K562 (cell line): ENCODE measurements around the gene SEPTIN8. TPM values are rescaled to one million over a fixed set of nuclear protein-coding genes. Genes with fewer than 3 reads are reported as not detected.
A peak's percentile ranks its signal among the peaks of the same experiment; 100 is the strongest.

ENCODE experiments used
- ATAC-seq: fragments of 200-7000 bp; cut with Tn5 transposase; 3 replicates; pipeline ENCODE4 v1.9.1; 2020; ENCODE audit warnings: moderate library complexity
- BruUV-seq: library from RNA; stranded (reverse); fragments of 400-500 nt; replicated peaks from 2 replicates; lab custom pipeline; 2021; lab: Mats Ljungman, UMichigan
- CTCF ChIA-PET: fragments of 300-600 bp; formaldehyde crosslinking; extraction: SDS; loops from one replicate; lab custom pipeline; 2021; ENCODE audit warnings: low intra/inter-chr PET ratio; lab: Yijun Ruan, JAX
- POLR2A ChIA-PET: fragments of 300-600, 350-650 bp; sonication (Branson Sonifier 250); formaldehyde crosslinking; extraction: SDS; loops from one replicate; lab custom pipeline; 2021; ENCODE audit warnings: antibody characterized with exemption, inconsistent platforms; lab: Yijun Ruan, JAX
- DNase-seq, 4 experiments: peaks; one replicate each; pipeline versions ENCODE4 v3.0.0 to v3.0.0-alpha.2; 2011 to 2018; ENCODE audit warnings: low spot score in 3 of 4, mixed read lengths in 3 of 4; ENCODE audit errors: extremely low read depth in 1 of 4
- FAIRE-seq: peaks from 2 replicates; lab custom pipeline; 2011; peaks lifted over from hg19 to GRCh38; lab: Jason Lieb, UNC
- H2AFZ ChIP-seq: 2 replicates; pipeline ENCODE4 v1.6.0; 2011; ENCODE audit warnings: low read depth, low read length, control low read depth, inconsistent platforms
- H3K27ac ChIP-seq: fragments of 200-600 bp; 3 replicates; pipeline ENCODE4 v1.8.0; 2011; ENCODE audit warnings: low read depth, mild to moderate bottlenecking, control low read depth, inconsistent platforms, low read length, moderate library complexity, mixed read lengths; ENCODE audit errors: extremely low read depth
- H3K27me3 ChIP-seq, 2 experiments: fragments of 300-600 bp in 1 of 2; 2 replicates in 1 of 2; 3 replicates in 1 of 2; pipeline versions ENCODE4 v1.6.0 to v1.8.0; 2011; ENCODE audit warnings: inconsistent platforms in 2 of 2, low read length in 2 of 2, mild to moderate bottlenecking in 1 of 2, mixed read lengths in 1 of 2, moderate library complexity in 1 of 2; ENCODE audit not compliant: control insufficient read depth in 2 of 2, insufficient read depth in 2 of 2
- H3K36me3 ChIP-seq: fragments of 300-600 bp; 3 replicates; pipeline ENCODE4 v1.8.0; 2011; ENCODE audit warnings: mild to moderate bottlenecking, low read length, inconsistent platforms; ENCODE audit not compliant: control insufficient read depth, insufficient read depth
- H3K4me1 ChIP-seq, 2 experiments: fragments of 200-600 bp in 1 of 2; replicated peaks in 1 of 2; 2 replicates in 1 of 2; 3 replicates in 1 of 2; pipeline versions ENCODE4 v1.5.1 to v1.8.0; 2011; ENCODE audit warnings: inconsistent platforms in 2 of 2, low read length in 2 of 2, mild to moderate bottlenecking in 1 of 2, mixed read lengths in 1 of 2, moderate library complexity in 1 of 2; ENCODE audit not compliant: control insufficient read depth in 2 of 2, insufficient read depth in 2 of 2
- H3K4me2 ChIP-seq: 2 replicates; pipeline ENCODE4 v1.6.1; 2011; ENCODE audit warnings: low read length, control low read depth, inconsistent platforms, mixed read lengths; ENCODE audit not compliant: insufficient read depth
- H3K4me3 ChIP-seq: fragments of 200-600 bp; sonication (generic), shearing (Covaris generic); 2 replicates; pipeline ENCODE4 v1.5.1; 2016; ENCODE audit warnings: control low read depth, inconsistent platforms
- H3K79me2 ChIP-seq: fragments of 200-600 bp; 3 replicates; pipeline ENCODE4 v1.8.0; 2011; ENCODE audit warnings: low read length, inconsistent platforms; ENCODE audit not compliant: control insufficient read depth, insufficient read depth
- H3K9ac ChIP-seq, 2 experiments: 2 replicates each; pipeline versions ENCODE4 v1.6.0 to v1.6.1; 2011; ENCODE audit warnings: low read depth in 2 of 2, low read length in 2 of 2, control low read depth in 1 of 2, inconsistent platforms in 1 of 2, mild to moderate bottlenecking in 1 of 2, mixed read lengths in 1 of 2; ENCODE audit not compliant: insufficient read depth in 1 of 2
- H3K9me1 ChIP-seq: one replicate; pipeline ENCODE4 v1.6.0; 2011; ENCODE audit warnings: inconsistent platforms, mild to moderate bottlenecking, low read length, moderate library complexity; ENCODE audit not compliant: control insufficient read depth, insufficient read depth
- H3K9me3 ChIP-seq: replicated peaks from 2 replicates; pipeline ENCODE4 v1.5.1; 2011; ENCODE audit warnings: low read depth, low read length, inconsistent platforms; ENCODE audit not compliant: control insufficient read depth, insufficient read depth
- H4K20me1 ChIP-seq: replicated peaks from 2 replicates; pipeline ENCODE4 v1.6.1; 2011; ENCODE audit warnings: low read length, inconsistent platforms, mixed read lengths; ENCODE audit not compliant: control insufficient read depth, insufficient read depth
- EWSR1 ChIP-seq: fragments of 450-650 bp; IDR thresholded peaks from 2 replicates; pipeline ENCODE4 v1.6.1; 2018; ENCODE audit warnings: borderline replicate concordance, mild to moderate bottlenecking, low read depth, moderate library complexity; ENCODE audit not compliant: partially characterized antibody
- MAFK ChIP-seq: IDR thresholded peaks from 2 replicates; pipeline ENCODE4 v1.6.1; 2011; ENCODE audit warnings: low read length, improper control_type of control experiment
- NR3C1 ChIP-seq: sonication (generic); formaldehyde crosslinking; IDR thresholded peaks from 2 replicates; pipeline ENCODE4 v1.8.1; 2022; ENCODE audit warnings: missing genetic modification reagents
- ZC3H11A ChIP-seq: IDR thresholded peaks from 2 replicates; pipeline ENCODE4 v1.6.1; 2012; ENCODE audit warnings: low read depth, low read length, improper control_type of control experiment
- ZKSCAN3 ChIP-seq: fragments of 250-450 bp; sonication (Bioruptor Pico); IDR thresholded peaks from 2 replicates; pipeline ENCODE4 v1.4.0; 2020
- WGBS: fragments of 100-300 bp; shearing (Covaris generic); methylation state at CpG from one replicate; pipeline ENCODE4 v1.1.6; 2016; ENCODE audit warnings: low coverage, mixed read lengths; ENCODE audit not compliant: insufficient coverage; ENCODE audit errors: missing lambda C conversion rate; 5-methylcytosine and 5-hydroxymethylcytosine counted together
- in situ Hi-C: fragments of 300-500 bp; cut with MboI; formaldehyde crosslinking; loops from 4 replicates; pipeline ENCODE4 v1.15.0; 2018; ENCODE audit warnings: inconsistent platforms, mixed read lengths
- intact Hi-C: fragments of 100-400 bp; cut with micrococcal nuclease; formaldehyde crosslinking; loops from 2 replicates; pipeline ENCODE4 v1.14.2; 2022
- polyA plus RNA-seq, 8 experiments: library from polyadenylated mRNA; depleted of rRNA in 4 of 8; stranded (reverse) in 5 of 8; unstranded in 3 of 8; fragments of >200 nt; fragmentation: Nextera tagmentation in 2 of 8; fragmentation: Illumina TruSeq in 1 of 8; extraction: Ambion mirVana in 2 of 8; extraction: Trizol in 1 of 8; gene quantifications; 2 replicates each; pipeline versions ENCODE4 v1.2.1 to v1.2.3, GENCODE V29; 2011 to 2014; ENCODE audit warnings: inconsistent platforms in 1 of 8, missing spikeins in 1 of 8
- total RNA-seq, 7 experiments: library from RNA; depleted of rRNA in 6 of 7; stranded (reverse); fragments of >200 nt in 6 of 7; fragmentation: Illumina TruSeq in 2 of 7; extraction: Trizol in 2 of 7; gene quantifications; 2 replicates each; pipeline versions ENCODE4 v1.2.1 to v1.2.3, GENCODE V29; 2011 to 2021; ENCODE audit warnings: low replicate concordance in 1 of 7
- TF ChIP-seq, protein P1 (sequence below): fragments of 450-650 bp; IDR thresholded peaks from 2 replicates; pipeline ENCODE4 v1.6.1; 2016; ENCODE audit warnings: low read depth, mild to moderate bottlenecking, moderate library complexity
- TF ChIP-seq, protein P2 (sequence below): sonication (generic); formaldehyde crosslinking; IDR thresholded peaks from 2 replicates; pipeline ENCODE4 v1.8.0; 2022; ENCODE audit warnings: mild to moderate bottlenecking, missing genetic modification reagents
- TF ChIP-seq, protein P3 (sequence below): sonication (generic); formaldehyde crosslinking; IDR thresholded peaks from 2 replicates; pipeline ENCODE4 v1.8.0; 2023; ENCODE audit warnings: mild to moderate bottlenecking, missing genetic modification reagents

The SEPTIN8 gene
- total and polyA plus RNA-seq, 9 of the 15 experiments (the other 6 are each of a cell fraction or from before 2014, with no cell fraction given), result 19.3 to 142 (median 101) TPM

DNA sequence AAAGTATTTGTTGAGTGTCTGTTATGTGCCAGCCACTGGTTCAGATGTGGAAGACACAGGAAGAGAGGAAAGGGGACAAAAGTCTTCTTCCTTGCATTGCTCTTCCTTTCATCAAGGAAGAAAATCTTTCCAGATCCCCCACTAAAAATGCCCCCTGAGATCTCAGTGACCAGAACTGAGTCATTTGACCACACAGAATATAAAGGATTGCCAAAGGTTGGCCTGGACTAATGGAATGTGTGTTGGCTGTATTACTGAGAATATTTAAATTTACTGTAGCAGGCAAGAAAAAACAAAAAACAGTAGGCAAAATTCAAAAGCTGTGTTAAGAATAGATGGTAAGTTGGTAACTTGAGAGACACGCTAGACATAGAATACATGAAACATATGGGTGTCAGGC lies 10.0 kb upstream of the SEPTIN8 start:
- Histone ChIP-seq H3K4me3 (no peak overlapping the region), H3K27me3 (no peaks in the 10 kb centered on the region), H3K9ac (no peak overlapping the region; a peak in 1 of 4 replicates), H3K9me3 (no peaks in the 10 kb centered on the region), H3K27ac (peak overlapping the region; percentile 27; the same call in 1 of the 3 replicates), H3K9me1 (no peaks in the 10 kb centered on the region), H3K79me2 (no peaks in the 10 kb centered on the region), H4K20me1 (no peaks in the 10 kb centered on the region), H3K4me1 (peaks cover 34 to 55% of the 10 kb centered on the region in 2 experiments), H2AFZ (peak overlapping the region; percentile 34; the same call in 1 of the 2 replicates), H3K4me2 (no peak overlapping the region), H3K36me3 (no peaks in the 10 kb centered on the region)
- no TSS peak for BruUV-seq
- intact Hi-C loops, result no loop called here
- 100% methylated on average over 1 of the region's 1 CpG for WGBS
- ChIA-PET POLR2A (interaction anchor here (1.0 to 2.0 kb wide), 4 partner anchors 8 to 33 kb away, joined by 3 to 6 read pairs (median 5); no protein-coding TSS in a partner anchor), CTCF (interaction anchor here (0.5 kb wide), 1 partner anchor 189 kb away, joined by 3 read pairs; no protein-coding TSS in a partner anchor)
- FAIRE-seq (no peak), DNase-seq (no peak), ATAC-seq (no peak)
- in situ Hi-C loops, result loop anchor here (10.0 kb wide), 1 partner anchor 1828 kb away; no protein-coding TSS in a partner anchor
- TF ChIP-seq, protein P1, sequence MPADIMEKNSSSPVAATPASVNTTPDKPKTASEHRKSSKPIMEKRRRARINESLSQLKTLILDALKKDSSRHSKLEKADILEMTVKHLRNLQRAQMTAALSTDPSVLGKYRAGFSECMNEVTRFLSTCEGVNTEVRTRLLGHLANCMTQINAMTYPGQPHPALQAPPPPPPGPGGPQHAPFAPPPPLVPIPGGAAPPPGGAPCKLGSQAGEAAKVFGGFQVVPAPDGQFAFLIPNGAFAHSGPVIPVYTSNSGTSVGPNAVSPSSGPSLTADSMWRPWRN, result no peak

DNA sequence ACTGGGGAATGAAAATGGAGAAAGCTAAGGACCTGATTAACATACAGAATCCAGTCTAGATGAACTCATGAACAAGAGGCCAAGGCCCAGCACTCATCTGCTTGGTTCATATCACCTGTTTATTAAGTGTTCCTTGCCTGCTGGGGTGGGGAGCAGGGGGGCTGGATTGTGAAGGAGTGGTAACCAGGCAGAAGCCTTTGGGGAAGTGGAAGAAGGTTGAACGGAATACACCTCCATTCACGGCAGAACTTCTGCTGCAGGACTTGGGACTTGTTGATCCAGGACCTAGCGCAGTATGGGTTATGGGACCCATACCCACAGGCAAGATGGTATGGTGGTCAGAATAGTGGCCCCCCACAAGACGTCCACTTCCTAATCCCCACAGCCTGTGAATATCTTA lies 8.8 kb upstream of the SEPTIN8 start:
- no TSS peak for BruUV-seq
- no peak for FAIRE-seq
- no peak overlapping the region for H3K4me3 ChIP-seq
- no peak for TF ChIP-seq MAFK
- TF ChIP-seq NR3C1, result no peak
- TF ChIP-seq ZC3H11A, result no peak
- TF ChIP-seq EWSR1, result no peak
- TF ChIP-seq, protein P2, sequence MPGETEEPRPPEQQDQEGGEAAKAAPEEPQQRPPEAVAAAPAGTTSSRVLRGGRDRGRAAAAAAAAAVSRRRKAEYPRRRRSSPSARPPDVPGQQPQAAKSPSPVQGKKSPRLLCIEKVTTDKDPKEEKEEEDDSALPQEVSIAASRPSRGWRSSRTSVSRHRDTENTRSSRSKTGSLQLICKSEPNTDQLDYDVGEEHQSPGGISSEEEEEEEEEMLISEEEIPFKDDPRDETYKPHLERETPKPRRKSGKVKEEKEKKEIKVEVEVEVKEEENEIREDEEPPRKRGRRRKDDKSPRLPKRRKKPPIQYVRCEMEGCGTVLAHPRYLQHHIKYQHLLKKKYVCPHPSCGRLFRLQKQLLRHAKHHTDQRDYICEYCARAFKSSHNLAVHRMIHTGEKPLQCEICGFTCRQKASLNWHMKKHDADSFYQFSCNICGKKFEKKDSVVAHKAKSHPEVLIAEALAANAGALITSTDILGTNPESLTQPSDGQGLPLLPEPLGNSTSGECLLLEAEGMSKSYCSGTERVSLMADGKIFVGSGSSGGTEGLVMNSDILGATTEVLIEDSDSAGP (CRISPR knock-in tag), result no peak
- TF ChIP-seq, protein P3, sequence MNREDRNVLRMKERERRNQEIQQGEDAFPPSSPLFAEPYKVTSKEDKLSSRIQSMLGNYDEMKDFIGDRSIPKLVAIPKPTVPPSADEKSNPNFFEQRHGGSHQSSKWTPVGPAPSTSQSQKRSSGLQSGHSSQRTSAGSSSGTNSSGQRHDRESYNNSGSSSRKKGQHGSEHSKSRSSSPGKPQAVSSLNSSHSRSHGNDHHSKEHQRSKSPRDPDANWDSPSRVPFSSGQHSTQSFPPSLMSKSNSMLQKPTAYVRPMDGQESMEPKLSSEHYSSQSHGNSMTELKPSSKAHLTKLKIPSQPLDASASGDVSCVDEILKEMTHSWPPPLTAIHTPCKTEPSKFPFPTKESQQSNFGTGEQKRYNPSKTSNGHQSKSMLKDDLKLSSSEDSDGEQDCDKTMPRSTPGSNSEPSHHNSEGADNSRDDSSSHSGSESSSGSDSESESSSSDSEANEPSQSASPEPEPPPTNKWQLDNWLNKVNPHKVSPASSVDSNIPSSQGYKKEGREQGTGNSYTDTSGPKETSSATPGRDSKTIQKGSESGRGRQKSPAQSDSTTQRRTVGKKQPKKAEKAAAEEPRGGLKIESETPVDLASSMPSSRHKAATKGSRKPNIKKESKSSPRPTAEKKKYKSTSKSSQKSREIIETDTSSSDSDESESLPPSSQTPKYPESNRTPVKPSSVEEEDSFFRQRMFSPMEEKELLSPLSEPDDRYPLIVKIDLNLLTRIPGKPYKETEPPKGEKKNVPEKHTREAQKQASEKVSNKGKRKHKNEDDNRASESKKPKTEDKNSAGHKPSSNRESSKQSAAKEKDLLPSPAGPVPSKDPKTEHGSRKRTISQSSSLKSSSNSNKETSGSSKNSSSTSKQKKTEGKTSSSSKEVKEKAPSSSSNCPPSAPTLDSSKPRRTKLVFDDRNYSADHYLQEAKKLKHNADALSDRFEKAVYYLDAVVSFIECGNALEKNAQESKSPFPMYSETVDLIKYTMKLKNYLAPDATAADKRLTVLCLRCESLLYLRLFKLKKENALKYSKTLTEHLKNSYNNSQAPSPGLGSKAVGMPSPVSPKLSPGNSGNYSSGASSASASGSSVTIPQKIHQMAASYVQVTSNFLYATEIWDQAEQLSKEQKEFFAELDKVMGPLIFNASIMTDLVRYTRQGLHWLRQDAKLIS (CRISPR knock-in tag), result no peak
- TF ChIP-seq ZKSCAN3 (CRISPR knock-in tag), result no peak

More for the DNA sequence above, 8.8 kb upstream of the SEPTIN8 start:
- CTCF ChIA-PET, result no interaction called here
- no peak overlapping the region for H3K27ac ChIP-seq
- no peaks in the 10 kb centered on the region for H3K27me3 ChIP-seq
- 78% methylated on average over 4 of the region's 4 CpGs for WGBS
- in situ Hi-C loops, result loop anchor here (10.0 kb wide), 1 partner anchor 1829 kb away; no protein-coding TSS in a partner anchor
- ATAC-seq (no peak), DNase-seq (no peak)
- peak overlapping the region; percentile 56 for H2AFZ ChIP-seq
- peaks cover 28 to 55% of the 10 kb centered on the region in 2 experiments for H3K4me1 ChIP-seq
- no peaks in the 10 kb centered on the region for H3K79me2 ChIP-seq
- no peaks in the 10 kb centered on the region for H4K20me1 ChIP-seq
- no peak overlapping the region for H3K4me2 ChIP-seq
- H3K36me3 ChIP-seq, result no peaks in the 10 kb centered on the region
- intact Hi-C loops, result no loop called here
- no peaks in the 10 kb centered on the region for H3K9me3 ChIP-seq
- no peaks in the 10 kb centered on the region for H3K9me1 ChIP-seq
- POLR2A ChIA-PET, result interaction anchor here (0.7 to 1.8 kb wide), 5 partner anchors 11 to 290 kb away, joined by 3 to 5 read pairs (median 4); no protein-coding TSS in a partner anchor
- no peak overlapping the region for H3K9ac ChIP-seq
